ENCODE results near the gene SIGMAR1. TPM values are rescaled to one million over a fixed set of nuclear protein-coding genes. Genes with fewer than 3 reads are reported as not detected.

The SIGMAR1 gene
- total RNA-seq, 4 donors from 2014 or later = 78.5 to 111 (median 109) TPM

GRCh38 chr9:34606905-34607304 lies 30.7 kb downstream of the SIGMAR1 start:
- Histone ChIP-seq H3K9me3 (no peaks in the 10 kb centered on the region), H3K27me3 (no peaks in the 10 kb centered on the region), H3K4me1 (peaks cover 17% of the 10 kb centered on the region), H3K36me3 (no peaks in the 10 kb centered on the region), H3K4me3 (no peak overlapping the region), H3K27ac (no peak overlapping the region)
- WGBS = 89% methylated on average over 3 of the region's 3 CpGs
- TF ChIP-seq POLR2A (IDR thresholded peaks at IDR 0.05) = no peak
- TF ChIP-seq EP300 (IDR thresholded peaks at IDR 0.05) = no peak
- TF ChIP-seq, protein P1, sequence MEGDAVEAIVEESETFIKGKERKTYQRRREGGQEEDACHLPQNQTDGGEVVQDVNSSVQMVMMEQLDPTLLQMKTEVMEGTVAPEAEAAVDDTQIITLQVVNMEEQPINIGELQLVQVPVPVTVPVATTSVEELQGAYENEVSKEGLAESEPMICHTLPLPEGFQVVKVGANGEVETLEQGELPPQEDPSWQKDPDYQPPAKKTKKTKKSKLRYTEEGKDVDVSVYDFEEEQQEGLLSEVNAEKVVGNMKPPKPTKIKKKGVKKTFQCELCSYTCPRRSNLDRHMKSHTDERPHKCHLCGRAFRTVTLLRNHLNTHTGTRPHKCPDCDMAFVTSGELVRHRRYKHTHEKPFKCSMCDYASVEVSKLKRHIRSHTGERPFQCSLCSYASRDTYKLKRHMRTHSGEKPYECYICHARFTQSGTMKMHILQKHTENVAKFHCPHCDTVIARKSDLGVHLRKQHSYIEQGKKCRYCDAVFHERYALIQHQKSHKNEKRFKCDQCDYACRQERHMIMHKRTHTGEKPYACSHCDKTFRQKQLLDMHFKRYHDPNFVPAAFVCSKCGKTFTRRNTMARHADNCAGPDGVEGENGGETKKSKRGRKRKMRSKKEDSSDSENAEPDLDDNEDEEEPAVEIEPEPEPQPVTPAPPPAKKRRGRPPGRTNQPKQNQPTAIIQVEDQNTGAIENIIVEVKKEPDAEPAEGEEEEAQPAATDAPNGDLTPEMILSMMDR (IDR thresholded peaks at IDR 0.05) = no peak
- no peak for TF ChIP-seq POLR2AphosphoS5 (IDR thresholded peaks at IDR 0.05)
- DNase-seq (ENCODE audit: low spot score in 2 of 2) = no peak

GRCh38 chr9:34606190-34606589 lies 31.4 kb downstream of the SIGMAR1 start:
- TF ChIP-seq EP300 (IDR thresholded peaks at IDR 0.05) = no peak
- Histone ChIP-seq H3K27ac (no peak overlapping the region), H3K27me3 (no peaks in the 10 kb centered on the region), H3K4me3 (no peak overlapping the region), H3K36me3 (no peaks in the 10 kb centered on the region), H3K4me1 (peaks cover 16% of the 10 kb centered on the region), H3K9me3 (no peaks in the 10 kb centered on the region)
- DNase-seq (ENCODE audit: low spot score in 2 of 2) = no peak

- WGBS = 59% methylated on average over 4 of the region's 4 CpGs
- peaks cover 8% of the 10 kb centered on the region for H3K4me1 ChIP-seq
- H3K9me3 ChIP-seq = no peaks in the 10 kb centered on the region
- H3K4me3 ChIP-seq = no peak overlapping the region
- DNase-seq (ENCODE audit: low spot score in 2 of 2) = peak in 1 of 2 donors; percentile 90
- no peaks in the 10 kb centered on the region for H3K27me3 ChIP-seq
- TF ChIP-seq, protein P1 (IDR thresholded peaks at IDR 0.05) = peak; percentile 83 to 92
- no peak for TF ChIP-seq POLR2AphosphoS5 (IDR thresholded peaks at IDR 0.05)
- no peak overlapping the region for H3K27ac ChIP-seq
- H3K36me3 ChIP-seq = no peaks in the 10 kb centered on the region
These were observed 33.9 kb downstream of the SIGMAR1 start for GRCh38 chr9:34603610-34604231.

GRCh38 chr9:34601937-34602573 lies 35.5 kb downstream of the SIGMAR1 start:
- no peak for TF ChIP-seq EP300 (IDR thresholded peaks at IDR 0.05)
- TF ChIP-seq, protein P1 (IDR thresholded peaks at IDR 0.05) = no peak
- TF ChIP-seq POLR2AphosphoS5 (IDR thresholded peaks at IDR 0.05) = no peak
- TF ChIP-seq POLR2A (IDR thresholded peaks at IDR 0.05) = no peak
- Histone ChIP-seq H3K27me3 (no peaks in the 10 kb centered on the region), H3K36me3 (no peaks in the 10 kb centered on the region), H3K27ac (no peak overlapping the region), H3K9me3 (no peaks in the 10 kb centered on the region), H3K4me3 (no peak overlapping the region), H3K4me1 (peaks cover 8% of the 10 kb centered on the region)
- 92% methylated on average over 6 of the region's 6 CpGs for WGBS
- no peak for DNase-seq (ENCODE audit: low spot score in 2 of 2)

DNA sequence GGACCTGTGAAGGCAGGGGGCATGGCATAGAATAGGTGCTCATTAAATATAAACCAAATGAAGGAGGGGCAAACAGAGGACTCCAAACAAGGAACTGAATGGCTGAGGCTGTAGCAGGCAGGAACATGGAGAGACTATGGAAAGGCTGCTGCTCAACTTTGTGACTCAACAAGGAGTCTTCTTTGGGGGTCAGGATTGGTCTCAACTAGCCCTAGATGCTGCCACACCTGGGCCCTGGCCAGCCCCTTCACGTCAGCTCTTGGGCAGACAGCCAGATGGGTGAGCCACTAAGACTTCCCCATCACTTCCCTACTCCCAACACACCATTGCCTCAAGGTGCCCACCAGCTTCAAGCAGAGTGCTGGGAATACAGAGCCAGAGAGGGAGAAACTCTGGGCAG lies 36.7 kb downstream of the SIGMAR1 start:
- Histone ChIP-seq H3K27ac (no peak overlapping the region), H3K27me3 (no peaks in the 10 kb centered on the region), H3K36me3 (no peaks in the 10 kb centered on the region), H3K4me3 (no peak overlapping the region), H3K4me1 (peaks cover 8% of the 10 kb centered on the region), H3K9me3 (no peaks in the 10 kb centered on the region)
- WGBS = 20% methylated on average over 1 of the region's 1 CpG
- TF ChIP-seq EP300 (IDR thresholded peaks at IDR 0.05) (no peak), POLR2A (IDR thresholded peaks at IDR 0.05) (no peak)
- TF ChIP-seq, protein P1 (IDR thresholded peaks at IDR 0.05) = no peak
- DNase-seq (ENCODE audit: low spot score in 2 of 2) = no peak

All from suprapubic skin (tissue), 4 donors.